ENCODE results near the gene PARP2. TPM values are rescaled to one million over a fixed set of nuclear protein-coding genes. Genes with fewer than 3 reads are reported as not detected.

PARP2 gene
- total RNA-seq, 4 donors from 2014 or later, result 4.4 to 96.5 (median 9.1) TPM

- WGBS, 2 donors (ENCODE audit: low coverage in 1 of 2), result 71 to 87% methylated on average over 1 of the region's 1 CpG
- in situ Hi-C loops (cut with MboI; ENCODE audit: low pct_ligation_motif_present in 1 of 4, low pct_unique_long_range_greater_than_20kb in 1 of 4, low sequenced_read_pairs in 3 of 4), result loop anchor here in 2 of 4 donors (25.0 kb wide), 2 partner anchors 117 to 342 kb away; partner anchors contain the start of genes APEX1 (in 2 of the 2), OSGEP (in 2 of the 2), PIP4P1 (in 2 of the 2) and PNP (in 2 of the 2)
Observed at GRCh38 chr14:20345366-20345765, 1.9 kb downstream of the PARP2 start.

DNA sequence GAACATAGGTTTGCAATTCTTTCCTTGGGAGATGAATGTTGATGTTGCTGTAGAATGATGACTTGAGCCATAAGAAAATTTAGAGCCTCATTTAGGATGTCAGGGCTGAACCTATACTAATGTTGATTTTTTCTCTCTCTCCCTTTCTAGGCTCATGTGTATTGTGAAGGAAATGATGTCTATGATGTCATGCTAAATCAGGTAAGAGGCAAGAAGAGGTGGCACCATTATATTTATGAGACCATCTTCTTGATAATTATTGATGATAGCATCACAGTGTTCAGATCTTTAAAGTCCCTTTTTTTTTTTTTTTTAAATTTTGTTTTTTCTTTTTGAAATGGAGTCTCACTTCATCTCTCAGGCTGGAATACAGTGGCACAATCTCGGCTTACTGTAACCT lies 3.3 kb downstream of the PARP2 start:
- intact Hi-C loops (cut with DNase I; ENCODE audit: low total_unique reads) (loop anchor here (10.0 kb wide), 1 partner anchor 118 kb away; the partner anchor contains the start of genes PIP4P1 and PNP), in situ Hi-C loops (cut with MboI; ENCODE audit: low pct_ligation_motif_present in 1 of 4, low pct_unique_long_range_greater_than_20kb in 1 of 4, low sequenced_read_pairs in 3 of 4) (loop anchor here in 2 of 4 donors (25.0 kb wide), 2 partner anchors 116 to 341 kb away; partner anchors contain the start of genes APEX1 (in 2 of the 2), OSGEP (in 2 of the 2), PIP4P1 (in 2 of the 2) and PNP (in 2 of the 2))
- DNase-seq, result no peak
- H3K4me1 ChIP-seq, result peaks cover 0 to 7% (median 2%) of the 10 kb centered on the region in 4 donors
- TF ChIP-seq EP300 (IDR thresholded peaks at IDR 0.05; ENCODE audit: low read depth) (no peak), POLR2AphosphoS5 (IDR thresholded peaks at IDR 0.05) (no peak), CTCF (IDR thresholded peaks at IDR 0.05) (no peak), POLR2A (IDR thresholded peaks at IDR 0.05) (no peak)
- H3K27ac ChIP-seq, result no peak overlapping the region
- H3K9me3 ChIP-seq, result no peaks in the 10 kb centered on the region
- 97% methylated on average over 1 of the region's 1 CpG; no CpG with 5 or more reads in 1 of the 2 donors for WGBS, 2 donors (ENCODE audit: low coverage in 1 of 2)
- no peak overlapping the region for H3K4me3 ChIP-seq
- peaks cover 0 to 22% (median under 1%) of the 10 kb centered on the region in 4 donors for H3K36me3 ChIP-seq
- no peaks in the 10 kb centered on the region for H3K27me3 ChIP-seq

More at GRCh38 chr14:20345366-20345765, 1.9 kb downstream of the PARP2 start:
- no peaks in the 10 kb centered on the region for H3K9me3 ChIP-seq
- no peak overlapping the region for H3K4me3 ChIP-seq
- peaks cover 0 to 11% (median 0%) of the 10 kb centered on the region in 4 donors for H3K36me3 ChIP-seq
- peaks cover 0 to 7% (median 2%) of the 10 kb centered on the region in 4 donors for H3K4me1 ChIP-seq
- H3K27ac ChIP-seq, result no peak overlapping the region
- intact Hi-C loops (cut with DNase I; ENCODE audit: low total_unique reads), result loop anchor here (10.0 kb wide), 1 partner anchor 119 kb away; the partner anchor contains the start of genes PIP4P1 and PNP
- TF ChIP-seq POLR2AphosphoS5 (IDR thresholded peaks at IDR 0.05), result no peak
- no peak for TF ChIP-seq CTCF (IDR thresholded peaks at IDR 0.05)
- TF ChIP-seq EP300 (IDR thresholded peaks at IDR 0.05; ENCODE audit: low read depth), result no peak
- no peak for TF ChIP-seq POLR2A (IDR thresholded peaks at IDR 0.05)
- H3K27me3 ChIP-seq, result no peaks in the 10 kb centered on the region
- DNase-seq, result no peak

DNA sequence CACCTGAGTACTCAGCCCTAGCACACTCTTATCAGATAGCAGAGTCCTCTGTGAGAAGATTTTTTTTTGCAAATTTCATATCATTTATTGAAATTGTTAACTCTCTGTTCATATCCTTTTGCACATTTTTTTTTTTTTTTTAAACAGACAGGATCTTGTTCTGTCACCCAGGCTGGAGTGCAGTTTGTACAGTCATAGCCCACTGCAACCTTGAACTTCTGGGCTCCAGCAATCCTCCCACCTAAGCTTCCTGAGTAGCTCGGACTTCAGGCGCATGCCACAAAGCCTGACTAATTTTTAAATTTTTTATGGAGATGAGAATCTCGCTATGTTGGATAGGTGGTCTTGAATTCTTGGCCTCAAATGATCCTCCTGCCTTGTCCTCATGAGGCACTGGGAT lies 4.3 kb downstream of the PARP2 start:
- DNase-seq, result no peak
- WGBS, 2 donors (ENCODE audit: low coverage in 1 of 2), result 93 to 96% methylated on average over 3 of the region's 3 CpGs
- Histone ChIP-seq H3K27ac (no peak overlapping the region), H3K9me3 (no peaks in the 10 kb centered on the region), H3K27me3 (no peaks in the 10 kb centered on the region), H3K4me1 (peaks cover 0 to 7% (median 2%) of the 10 kb centered on the region in 4 donors), H3K36me3 (peaks cover 0 to 33% (median 6%) of the 10 kb centered on the region in 4 donors), H3K4me3 (no peak overlapping the region)
- no peak for TF ChIP-seq POLR2A (IDR thresholded peaks at IDR 0.05)
- TF ChIP-seq CTCF (IDR thresholded peaks at IDR 0.05), result no peak
- TF ChIP-seq EP300 (IDR thresholded peaks at IDR 0.05; ENCODE audit: low read depth), result no peak
- no peak for TF ChIP-seq POLR2AphosphoS5 (IDR thresholded peaks at IDR 0.05)
- in situ Hi-C loops (cut with MboI; ENCODE audit: low pct_ligation_motif_present in 1 of 4, low pct_unique_long_range_greater_than_20kb in 1 of 4, low sequenced_read_pairs in 3 of 4) (loop anchor here in 2 of 4 donors (25.0 kb wide), 2 partner anchors 115 to 340 kb away; partner anchors contain the start of genes APEX1 (in 2 of the 2), OSGEP (in 2 of the 2), PIP4P1 (in 2 of the 2) and PNP (in 2 of the 2)), intact Hi-C loops (cut with DNase I; ENCODE audit: low total_unique reads) (loop anchor here (10.0 kb wide), 1 partner anchor 117 kb away; the partner anchor contains the start of genes PIP4P1 and PNP)

GRCh38 chr14:20350282-20350681 lies 6.8 kb downstream of the PARP2 start:
- WGBS, 2 donors (ENCODE audit: low coverage in 1 of 2), result 86 to 88% methylated on average over 1 to 2 of the region's 2 CpGs
- H3K9me3 ChIP-seq, result no peaks in the 10 kb centered on the region
- no peak overlapping the region for H3K4me3 ChIP-seq
- H3K27me3 ChIP-seq, result no peaks in the 10 kb centered on the region
- no peaks in the 10 kb centered on the region for H3K4me1 ChIP-seq
- no peak overlapping the region for H3K27ac ChIP-seq
- H3K36me3 ChIP-seq, result peaks cover 0 to 58% (median 15%) of the 10 kb centered on the region in 4 donors
- TF ChIP-seq CTCF (IDR thresholded peaks at IDR 0.05), result no peak
- TF ChIP-seq POLR2AphosphoS5 (IDR thresholded peaks at IDR 0.05), result no peak
- TF ChIP-seq EP300 (IDR thresholded peaks at IDR 0.05; ENCODE audit: low read depth), result no peak
- TF ChIP-seq POLR2A (IDR thresholded peaks at IDR 0.05), result no peak
- intact Hi-C loops (cut with DNase I; ENCODE audit: low total_unique reads), result no loop called here
- DNase-seq, result no peak
- in situ Hi-C loops (cut with MboI; ENCODE audit: low pct_ligation_motif_present in 1 of 4, low pct_unique_long_range_greater_than_20kb in 1 of 4, low sequenced_read_pairs in 3 of 4), result no loop called here

Data from transverse colon (tissue), 4 donors.